B cell (primary cell): ENCODE results near the gene CNOT4. TPM values are rescaled to one million over a fixed set of nuclear protein-coding genes. Genes with fewer than 3 reads are reported as not detected.

Experiments used
- ATAC-seq: fragments of 200-7000 bp; cut with Tn5 transposase; one replicate; pipeline ENCODE4 v1.10.0; 2021; ENCODE audit warnings: low read depth, mild to moderate bottlenecking, moderate number of reproducible peaks, moderate library complexity
- CTCF ChIA-PET: fragments of 350-600 bp; sonication (Branson Sonifier 250); formaldehyde crosslinking; loops from one replicate; lab custom pipeline; 2021; ENCODE audit warnings: antibody characterized with exemption, inconsistent platforms; lab: Charles Lee
- POLR2A ChIA-PET: fragments of 350-600 bp; sonication (Branson Sonifier 250); formaldehyde crosslinking; loops from one replicate; lab custom pipeline; 2021; ENCODE audit warnings: antibody characterized with exemption; lab: Charles Lee
- DNase-seq: peaks from one replicate; pipeline ENCODE4 v3.0.0; 2013
- H2AFZ ChIP-seq: 2 replicates; pipeline ENCODE4 v1.6.1; 2012; ENCODE audit warnings: mild to moderate bottlenecking, low read depth, low read length; ENCODE audit not compliant: insufficient read depth, poor library complexity, severe bottlenecking
- H3K27ac ChIP-seq, 2 donors: 1 replicate in 1 of 2; 2 replicates in 1 of 2; pipeline ENCODE4 v1.5.1; 2012 to 2013; ENCODE audit warnings: low read length in 2 of 2, mild to moderate bottlenecking in 2 of 2, moderate library complexity in 1 of 2
- H3K27me3 ChIP-seq, 4 experiments: fragments of 200-600 bp in 1 of 4; sonication (generic) in 1 of 4; replicated peaks in 1 of 4; 1 replicate in 2 of 4; 2 replicates in 2 of 4; pipeline versions ENCODE4 v1.6.1 to v1.7.0; 2013 to 2016; ENCODE audit warnings: low read length in 3 of 4, mild to moderate bottlenecking in 2 of 4, mixed read lengths in 1 of 4, moderate library complexity in 1 of 4; ENCODE audit not compliant: insufficient read depth in 4 of 4, control insufficient read depth in 3 of 4; ENCODE audit errors: control extremely low read depth in 1 of 4
- H3K36me3 ChIP-seq, 2 experiments: replicated peaks in 1 of 2; 1 replicate in 1 of 2; 2 replicates in 1 of 2; pipeline versions ENCODE4 v1.6.1 to v1.7.1; 2013; ENCODE audit warnings: low read length in 1 of 2; ENCODE audit not compliant: insufficient read depth in 2 of 2, control insufficient read depth in 1 of 2; ENCODE audit errors: control extremely low read depth in 1 of 2, extremely low read depth in 1 of 2
- H3K4me1 ChIP-seq, 2 donors: fragments of 200-600 bp in 1 of 2; sonication (generic) in 1 of 2; 1 replicate in 1 of 2; 2 replicates in 1 of 2; pipeline versions ENCODE4 v1.5.1 to v1.6.1; 2013 to 2017; ENCODE audit warnings: low read length in 2 of 2; ENCODE audit not compliant: control insufficient read depth in 2 of 2, insufficient read depth in 2 of 2
- H3K4me2 ChIP-seq: replicated peaks from 2 replicates; pipeline ENCODE3; 2012; ENCODE audit warnings: mild to moderate bottlenecking, low read depth, low read length; ENCODE audit not compliant: poor library complexity, severe bottlenecking
- H3K4me3 ChIP-seq, 5 experiments: fragments of 200-600 bp in 1 of 5; sonication (generic) in 1 of 5; 1 replicate in 3 of 5; 2 replicates in 2 of 5; pipeline versions ENCODE4 v1.5.1 to v1.7.0; 2011 to 2016; ENCODE audit warnings: low read length in 4 of 5, mild to moderate bottlenecking in 4 of 5, low read depth in 2 of 5, control low read depth in 1 of 5, moderate library complexity in 1 of 5; ENCODE audit not compliant: insufficient read depth in 1 of 5; ENCODE audit errors: control extremely low read depth in 1 of 5, extremely low read depth in 1 of 5
- H3K79me2 ChIP-seq: fragments of 200-600 bp; sonication (generic); one replicate; pipeline ENCODE4 v1.6.0; 2016; ENCODE audit warnings: low read length; ENCODE audit not compliant: control insufficient read depth, insufficient read depth
- H3K9ac ChIP-seq: fragments of 200-600 bp; sonication (generic); 2 replicates; pipeline ENCODE4 v1.6.1; 2017; ENCODE audit warnings: mild to moderate bottlenecking, low read length, moderate library complexity
- H3K9me3 ChIP-seq, 3 donors: one replicate each; pipeline versions ENCODE4 v1.6.1 to v1.7.1; 2013; ENCODE audit warnings: low read length in 2 of 3; ENCODE audit not compliant: control insufficient read depth in 2 of 3, insufficient read depth in 1 of 3; ENCODE audit errors: control extremely low read depth in 1 of 3
- H4K20me1 ChIP-seq: 2 replicates; pipeline ENCODE4 v1.6.0; 2012; ENCODE audit warnings: mild to moderate bottlenecking, low read length; ENCODE audit not compliant: insufficient read depth, control insufficient read depth, poor library complexity, severe bottlenecking
- H3K27ac Mint-ChIP-seq: one replicate; pipeline ENCODE4 v1.8.0; 2021; ENCODE audit warnings: mixed read lengths
- H3K27me3 Mint-ChIP-seq: one replicate; pipeline ENCODE4 v1.8.0; 2021; ENCODE audit warnings: mixed read lengths
- H3K4me1 Mint-ChIP-seq: one replicate; pipeline ENCODE4 v1.8.0; 2021; ENCODE audit warnings: mixed read lengths
- H3K4me3 Mint-ChIP-seq: one replicate; pipeline ENCODE4 v1.8.0; 2021; ENCODE audit warnings: mixed read lengths
- H3K9me3 Mint-ChIP-seq: one replicate; pipeline ENCODE4 v1.8.0; 2022; ENCODE audit warnings: mixed read lengths; ENCODE audit not compliant: insufficient read depth
- EZH2 ChIP-seq: IDR thresholded peaks from 2 replicates; pipeline ENCODE4 v1.6.1; 2012; ENCODE audit warnings: borderline replicate concordance, low read depth, mild to moderate bottlenecking, moderate library complexity, low read length; ENCODE audit not compliant: insufficient read depth, poor library complexity, severe bottlenecking
- WGBS: methylation state at CpG from one replicate; pipeline ENCODE4 v1.1.5; 2013; ENCODE audit warnings: missing lambda C conversion rate; ENCODE audit not compliant: insufficient coverage; 5-methylcytosine and 5-hydroxymethylcytosine counted together
- intact Hi-C: fragments of 100-400 bp; cut with micrococcal nuclease; formaldehyde crosslinking; loops from one replicate; pipeline ENCODE4 v1.10.0; 2022
- polyA plus RNA-seq: library from polyadenylated mRNA; depleted of rRNA; stranded (reverse); fragments of >200 nt; gene quantifications from 2 replicates; pipeline ENCODE4 v1.2.3, GENCODE V29; 2012
- total RNA-seq, 2 donors: library from RNA; stranded (reverse); fragments of 120-200 nt in 1 of 2; gene quantifications; 1 replicate in 1 of 2; 2 replicates in 1 of 2; pipeline versions ENCODE4 v1.2.3 to v1.2.4, GENCODE V29; 2013 to 2022
- TF ChIP-seq, protein P1 (sequence below): fragments of 200-600 bp; IDR thresholded peaks from one replicate; pipeline ENCODE4 v1.8.0; 2022; ENCODE audit warnings: antibody characterized with exemption, mild to moderate bottlenecking

Gene CNOT4
- total and polyA plus RNA-seq, 2 donors (not counting 1 experiment from before 2014, with no cell fraction given): 9.8 to 52.1 TPM

DNA sequence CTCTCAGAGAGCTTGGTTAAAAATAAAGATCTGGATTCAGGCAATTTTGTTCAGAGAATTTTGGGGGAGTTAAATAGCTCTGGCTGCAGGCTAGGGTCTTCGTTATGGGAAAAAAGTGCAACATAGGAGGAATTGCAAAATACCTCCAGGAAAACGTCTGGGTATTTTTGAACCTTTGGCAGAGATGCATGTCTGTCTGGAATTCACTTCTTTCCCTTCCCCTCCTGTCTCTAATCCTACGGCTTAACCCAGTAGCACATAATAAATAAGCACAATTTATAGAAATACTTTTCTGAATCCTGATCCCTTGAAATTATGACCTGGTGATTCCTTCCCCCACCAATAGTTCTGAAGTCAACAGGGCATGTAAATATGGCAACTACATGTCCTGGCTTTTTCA, 28.5 kb upstream of the CNOT4 start:
- Histone ChIP-seq H3K9ac (no peak overlapping the region), H3K4me1 (no peaks in the 10 kb centered on the region), H4K20me1 (no peaks in the 10 kb centered on the region), H3K36me3 (no peaks in the 10 kb centered on the region), H3K4me3 (no peak overlapping the region), H3K79me2 (no peaks in the 10 kb centered on the region), H3K27ac (no peak overlapping the region), H3K27me3 (no peaks in the 10 kb centered on the region), H2AFZ (no peak overlapping the region), H3K4me2 (no peak overlapping the region), H3K9me3 (no peaks in the 10 kb centered on the region)
- WGBS: 89% methylated on average over 2 of the region's 3 CpGs
- no peak overlapping the region for H3K27ac Mint-ChIP-seq
- no peak for DNase-seq
- no peak overlapping the region for H3K4me3 Mint-ChIP-seq
- no peaks in the 10 kb centered on the region for H3K9me3 Mint-ChIP-seq
- POLR2A ChIA-PET: no interaction called here
- intact Hi-C loops: no loop called here
- H3K4me1 Mint-ChIP-seq: no peaks in the 10 kb centered on the region
- CTCF ChIA-PET: no interaction called here
- H3K27me3 Mint-ChIP-seq: peaks cover 5% of the 10 kb centered on the region
- TF ChIP-seq EZH2: no peak
- TF ChIP-seq, protein P1, sequence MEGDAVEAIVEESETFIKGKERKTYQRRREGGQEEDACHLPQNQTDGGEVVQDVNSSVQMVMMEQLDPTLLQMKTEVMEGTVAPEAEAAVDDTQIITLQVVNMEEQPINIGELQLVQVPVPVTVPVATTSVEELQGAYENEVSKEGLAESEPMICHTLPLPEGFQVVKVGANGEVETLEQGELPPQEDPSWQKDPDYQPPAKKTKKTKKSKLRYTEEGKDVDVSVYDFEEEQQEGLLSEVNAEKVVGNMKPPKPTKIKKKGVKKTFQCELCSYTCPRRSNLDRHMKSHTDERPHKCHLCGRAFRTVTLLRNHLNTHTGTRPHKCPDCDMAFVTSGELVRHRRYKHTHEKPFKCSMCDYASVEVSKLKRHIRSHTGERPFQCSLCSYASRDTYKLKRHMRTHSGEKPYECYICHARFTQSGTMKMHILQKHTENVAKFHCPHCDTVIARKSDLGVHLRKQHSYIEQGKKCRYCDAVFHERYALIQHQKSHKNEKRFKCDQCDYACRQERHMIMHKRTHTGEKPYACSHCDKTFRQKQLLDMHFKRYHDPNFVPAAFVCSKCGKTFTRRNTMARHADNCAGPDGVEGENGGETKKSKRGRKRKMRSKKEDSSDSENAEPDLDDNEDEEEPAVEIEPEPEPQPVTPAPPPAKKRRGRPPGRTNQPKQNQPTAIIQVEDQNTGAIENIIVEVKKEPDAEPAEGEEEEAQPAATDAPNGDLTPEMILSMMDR: no peak
- ATAC-seq: no peak

DNA sequence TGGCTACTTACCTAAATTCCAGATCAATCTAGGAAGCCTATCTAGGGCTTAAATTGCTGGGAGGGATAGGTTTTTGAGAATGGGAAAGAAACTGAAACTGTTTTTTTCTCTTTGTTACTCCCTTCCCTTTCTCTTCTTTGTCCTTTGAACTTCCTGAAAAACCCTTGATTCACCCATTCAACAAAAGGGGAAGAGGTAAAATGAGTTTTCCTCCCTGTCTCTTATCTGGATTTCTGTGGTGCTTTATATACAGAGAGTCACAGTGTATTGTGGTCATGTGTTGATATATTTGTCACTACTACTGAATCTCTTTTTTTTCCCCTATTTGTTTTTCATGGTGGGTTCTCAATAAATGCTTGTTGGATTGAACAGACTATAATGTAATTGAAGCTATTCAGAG, 28.0 kb upstream of the CNOT4 start:
- H4K20me1 ChIP-seq: no peaks in the 10 kb centered on the region
- no peaks in the 10 kb centered on the region for H3K4me1 ChIP-seq
- DNase-seq: no peak
- ChIA-PET CTCF (no interaction called here), POLR2A (no interaction called here)
- TF ChIP-seq, protein P1: no peak
- no peak for TF ChIP-seq EZH2
- Mint-ChIP-seq H3K9me3 (no peaks in the 10 kb centered on the region), H3K4me1 (no peaks in the 10 kb centered on the region), H3K27me3 (peaks cover 5% of the 10 kb centered on the region), H3K27ac (no peak overlapping the region), H3K4me3 (no peak overlapping the region)
- H3K9ac ChIP-seq: no peak overlapping the region
- intact Hi-C loops: no loop called here
- no peak overlapping the region for H2AFZ ChIP-seq
- no peaks in the 10 kb centered on the region for H3K9me3 ChIP-seq
- no peak for ATAC-seq
- H3K79me2 ChIP-seq: no peaks in the 10 kb centered on the region
- no peaks in the 10 kb centered on the region for H3K36me3 ChIP-seq
- no peak overlapping the region for H3K27ac ChIP-seq
- H3K4me3 ChIP-seq: no peak overlapping the region
- H3K4me2 ChIP-seq: no peak overlapping the region
- no peaks in the 10 kb centered on the region for H3K27me3 ChIP-seq
